HPDE6-E6E7 (cell line): ENCODE measurements around the gene TLE6.
"Not testable (repeated sequence)": the region's sequence is repeated elsewhere in the genome, so short reads cannot be mapped to it uniquely, and the experiment has no call there.

ENCODE experiments used
- DNase-seq: peaks from one replicate; pipeline ENCODE4 v3.0.0; 2011; ENCODE audit warnings: missing footprints; ENCODE audit errors: extremely low spot score

Gene TLE6

DNA sequence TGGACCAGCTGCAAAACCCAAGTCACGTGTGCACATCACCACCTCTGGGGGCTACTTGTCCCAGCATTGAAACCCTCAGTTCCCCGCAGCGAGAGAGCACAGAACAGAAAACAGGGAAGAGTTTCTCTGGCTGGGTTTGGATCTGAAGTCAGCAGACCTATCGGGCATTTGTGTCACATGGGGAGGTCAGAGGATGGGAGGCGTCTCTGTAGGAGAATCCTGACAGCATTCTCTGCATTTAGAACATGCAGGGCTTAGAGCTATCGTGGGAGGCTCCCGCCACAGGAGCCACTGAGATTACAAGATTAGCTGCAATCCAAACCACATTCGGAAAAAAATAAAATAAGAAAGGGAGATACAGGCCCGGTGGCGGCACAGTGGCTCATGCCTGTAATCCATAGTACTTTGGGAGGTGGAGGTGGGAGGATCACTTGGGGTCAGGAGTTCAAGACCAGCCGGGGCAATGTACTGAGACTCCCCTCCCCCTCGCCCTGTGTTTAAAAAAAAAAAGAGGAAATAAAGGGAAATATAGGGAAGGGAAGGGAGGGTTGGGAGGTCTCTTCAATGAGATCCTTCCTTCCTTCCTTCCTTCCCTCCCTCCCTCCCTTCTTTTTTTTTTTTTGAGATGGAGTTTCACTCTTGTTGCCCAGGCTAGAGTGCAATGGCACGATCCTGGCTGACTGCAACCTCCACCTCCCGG is 2.9 kb upstream of the TLE6 start:
- DNase-seq, result no peak

DNA sequence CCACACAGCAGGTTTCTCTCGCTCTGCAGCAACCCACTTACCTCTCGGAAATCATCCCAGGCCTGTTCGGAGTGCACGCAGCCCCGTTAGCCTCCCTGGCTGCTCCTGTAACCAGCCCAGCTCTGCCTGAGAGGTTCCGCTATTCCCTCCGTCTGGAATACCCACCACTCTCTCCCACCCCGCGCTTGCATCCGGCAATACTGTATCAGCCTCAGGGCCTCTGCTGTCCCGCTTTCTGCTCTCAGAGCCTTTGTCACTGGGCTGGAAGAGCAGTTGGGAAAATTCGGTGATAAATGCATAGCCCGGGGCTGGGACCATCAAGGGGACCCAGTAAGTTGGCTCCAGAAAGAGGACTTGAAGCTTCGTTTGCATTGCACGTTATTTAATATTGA is 759 bp upstream of the TLE6 start:
- no peak for DNase-seq

DNA sequence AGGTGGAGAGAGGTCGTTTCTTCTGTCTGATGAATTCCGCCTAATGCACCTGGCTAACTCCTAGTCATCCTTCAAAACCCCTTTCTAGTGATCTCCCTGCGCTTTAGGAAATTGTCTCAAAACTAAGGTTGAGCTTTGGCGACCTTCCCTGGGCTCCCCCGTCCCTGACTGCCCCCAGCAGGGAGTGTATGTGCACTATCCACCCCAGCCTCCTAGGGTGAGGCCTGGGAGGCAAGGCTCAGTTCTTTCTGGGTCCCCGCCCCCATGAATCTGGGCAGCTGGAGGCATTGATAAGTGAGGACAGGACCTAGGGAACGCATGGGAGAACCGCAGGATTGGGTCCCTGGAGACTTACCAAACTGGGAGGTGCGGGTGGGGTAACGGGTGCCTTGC is 378 bp downstream of the TLE6 start:
- DNase-seq, result no peak

DNA sequence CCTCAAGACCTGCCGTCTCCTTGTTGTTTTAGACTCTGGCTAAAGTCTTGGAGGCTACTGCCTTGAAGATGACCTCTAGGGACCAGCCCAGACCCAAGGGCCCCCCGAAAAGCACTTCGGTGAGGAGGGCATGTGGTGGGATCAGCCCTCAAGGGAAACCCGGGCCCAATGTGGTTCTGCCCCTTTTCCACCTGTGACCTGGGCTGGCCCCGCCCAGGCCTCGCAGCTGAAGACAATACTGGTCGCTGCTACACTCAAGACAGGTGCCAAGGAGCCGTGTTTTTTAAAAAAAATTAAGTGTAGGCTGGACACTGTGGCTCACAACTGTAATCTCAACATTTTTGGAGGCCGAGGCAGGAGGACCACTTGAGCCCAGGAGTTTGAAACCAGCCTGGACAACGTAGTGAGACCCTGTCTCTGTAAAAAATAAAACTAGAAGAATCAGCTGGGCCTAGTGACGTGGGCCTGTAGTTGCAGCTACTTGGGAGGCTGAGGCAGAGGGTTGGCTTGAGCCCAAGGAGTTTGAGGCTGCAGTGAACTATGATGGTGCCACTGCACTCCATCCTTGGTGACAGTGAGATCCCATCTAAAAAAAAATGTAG is 903 bp downstream of the TLE6 start:
- DNase-seq, result no peak

- no peak for DNase-seq
These were observed 1.4 kb downstream of the TLE6 start for GRCh38 chr19:2978772-2979171.

DNA sequence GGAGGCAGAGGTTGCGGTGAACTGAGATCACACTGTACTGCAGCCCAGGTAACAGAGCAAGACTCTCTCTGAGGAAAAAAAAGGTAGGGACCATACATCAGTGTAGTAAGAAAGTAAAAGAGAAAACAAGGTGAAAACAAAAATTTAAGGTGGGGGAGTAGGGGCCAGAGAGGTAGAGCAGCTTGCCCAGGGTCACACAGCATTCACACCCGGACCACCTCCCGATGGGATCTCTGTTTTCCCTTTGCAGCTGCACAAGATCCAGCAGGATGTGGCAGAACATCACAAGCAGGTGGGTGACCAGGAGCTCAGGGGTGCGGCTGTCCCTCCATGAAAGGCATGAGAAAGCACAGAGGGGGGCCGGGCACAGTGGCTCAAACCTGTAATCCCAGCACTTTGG is 4.5 kb downstream of the TLE6 start:
- DNase-seq, result no peak

DNA sequence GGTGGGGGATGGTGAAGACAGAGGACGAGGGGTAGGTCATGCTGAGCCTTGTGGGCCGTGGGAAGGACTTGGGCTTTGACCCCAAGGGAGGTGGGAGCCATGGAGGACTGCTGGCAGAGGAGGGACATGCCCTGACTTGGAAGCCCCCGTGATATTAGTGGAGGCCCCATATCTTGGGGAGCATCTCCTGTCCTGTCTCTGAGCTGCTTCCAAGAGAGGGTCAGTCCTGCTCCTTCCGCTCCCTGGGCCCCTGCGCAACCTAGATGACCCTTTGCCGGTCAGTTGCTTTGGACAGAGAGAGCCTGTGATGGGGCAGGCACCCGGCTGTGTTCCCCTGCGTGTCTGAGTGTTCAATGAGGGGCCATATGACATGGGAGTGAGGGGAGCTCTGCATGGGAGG is 5.2 kb downstream of the TLE6 start:
- DNase-seq, result no peak

GRCh38 chr19:2982983-2983350 is 5.6 kb downstream of the TLE6 start:
- DNase-seq, result no peak

GRCh38 chr19:2983351-2984214 is 6.2 kb downstream of the TLE6 start:
- DNase-seq, result peak; percentile 51

GRCh38 chr19:2984215-2984528 is 6.8 kb downstream of the TLE6 start:
- DNase-seq, result no peak

DNA sequence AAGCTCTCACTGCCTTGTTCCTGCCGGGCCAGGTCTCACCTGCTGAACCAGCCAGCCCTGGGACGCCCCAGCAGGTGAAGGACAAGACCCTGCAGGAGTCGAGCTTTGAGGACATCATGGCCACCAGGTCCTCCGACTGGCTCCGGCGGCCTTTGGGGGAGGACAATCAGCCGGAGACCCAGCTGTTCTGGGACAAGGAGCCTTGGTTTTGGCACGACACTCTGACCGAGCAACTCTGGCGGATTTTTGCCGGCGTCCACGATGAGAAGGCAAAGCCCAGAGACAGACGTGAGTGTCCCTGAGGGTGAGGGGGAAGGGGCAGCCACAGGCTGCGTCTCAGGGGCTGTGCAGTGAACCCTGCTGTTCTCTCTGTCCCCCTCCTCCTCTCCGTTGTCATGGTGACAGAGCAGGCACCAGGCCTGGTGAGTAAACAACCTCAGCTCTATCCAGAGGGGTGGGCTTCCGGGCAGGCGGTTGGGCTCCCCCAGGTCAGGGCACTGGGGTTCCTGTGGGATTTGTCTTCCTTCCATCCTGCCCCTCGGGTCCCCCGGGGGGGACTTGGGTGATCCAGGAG is 9.7 kb downstream of the TLE6 start:
- no peak for DNase-seq

GRCh38 chr19:2987797-2988196 is 10.4 kb downstream of the TLE6 start:
- no peak for DNase-seq

GRCh38 chr19:2988568-2988967 is 11.2 kb downstream of the TLE6 start:
- DNase-seq, result no peak

- DNase-seq, result no peak
These were observed 12.0 kb downstream of the TLE6 start for GRCh38 chr19:2989236-2989946.

GRCh38 chr19:2992333-2992732 is 15.0 kb downstream of the TLE6 start:
- not testable (repeated sequence) for DNase-seq

- no peak for DNase-seq
These were observed 15.6 kb downstream of the TLE6 start for GRCh38 chr19:2992958-2993357.

DNA sequence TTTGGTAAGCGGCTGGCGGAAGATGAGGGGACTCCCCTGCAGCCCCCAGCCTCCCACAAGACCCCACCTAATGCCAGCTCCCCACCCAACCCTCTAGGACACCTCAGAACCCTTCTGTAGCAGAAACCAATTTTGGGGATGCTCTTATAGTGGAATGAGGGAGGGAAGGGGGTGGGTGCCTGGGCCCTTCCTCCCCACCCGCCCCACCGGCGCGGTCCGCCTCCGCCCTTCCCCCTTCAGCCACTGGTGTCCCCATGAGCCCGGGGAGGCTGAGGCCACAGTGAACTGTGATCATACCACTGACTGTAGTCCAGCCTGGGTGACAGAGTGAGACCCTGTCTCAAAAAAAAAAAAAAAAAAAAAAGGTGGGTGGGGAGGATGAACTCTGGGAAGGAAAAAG is 16.2 kb downstream of the TLE6 start:
- DNase-seq, result no peak

- no peak for DNase-seq
These were observed 17.3 kb downstream of the TLE6 start for GRCh38 chr19:2994588-2995131.

DNA sequence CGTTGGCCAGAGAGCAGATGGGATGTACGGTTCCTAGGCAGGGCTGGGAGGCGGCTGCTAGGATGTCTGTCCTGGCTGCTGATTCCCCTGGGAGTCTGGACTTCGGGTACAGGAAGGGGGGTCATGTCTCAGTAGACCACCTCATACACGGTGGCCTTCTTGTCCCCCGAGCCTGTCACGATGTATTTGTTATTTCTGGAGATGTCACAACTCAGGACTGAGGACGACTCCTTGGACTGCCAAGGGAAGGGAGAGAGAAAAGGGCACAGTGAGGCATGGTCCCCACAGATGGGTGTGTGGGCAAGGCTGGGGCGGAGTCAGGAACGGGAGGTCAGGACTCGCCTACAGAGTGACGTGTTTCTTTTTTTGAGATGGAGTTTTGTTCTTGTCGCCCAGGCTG is 20.4 kb downstream of the TLE6 start:
- DNase-seq, result no peak

- DNase-seq, result no peak
These were observed 21.3 kb downstream of the TLE6 start for GRCh38 chr19:2998642-2999041.

GRCh38 chr19:3001235-3001800 is 24.0 kb downstream of the TLE6 start:
- DNase-seq, result no peak

DNA sequence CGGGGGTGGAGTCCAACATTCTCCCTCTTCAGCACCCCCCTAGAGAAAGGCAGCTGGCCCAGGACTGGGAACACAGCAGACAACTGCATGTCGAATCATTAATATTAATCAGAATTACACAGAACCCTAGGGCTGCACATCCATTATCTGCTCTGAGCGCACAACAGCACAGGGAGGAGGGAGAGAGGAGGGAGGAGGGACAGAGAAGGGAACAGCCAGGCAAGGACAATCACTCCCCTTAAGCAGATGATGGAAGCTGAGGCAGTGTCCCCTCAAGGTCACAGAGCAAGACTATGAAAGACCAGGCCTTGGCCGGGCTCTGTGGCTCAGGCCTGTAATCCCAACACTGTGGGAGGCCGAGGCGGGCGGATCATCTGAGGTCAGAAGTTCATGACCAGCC is 25.7 kb downstream of the TLE6 start:
- DNase-seq, result no peak
